GM21423 (cell line): ENCODE measurements around the gene NOXRED1.

Experiments
- ATAC-seq: cut with Tn5 transposase; IDR thresholded peaks from one replicate; pipeline ENCODE4 v1.9.1; 2021; ENCODE audit warnings: mild to moderate bottlenecking, moderate library complexity; ENCODE audit not compliant: unreplicated experiment

NOXRED1 gene

DNA sequence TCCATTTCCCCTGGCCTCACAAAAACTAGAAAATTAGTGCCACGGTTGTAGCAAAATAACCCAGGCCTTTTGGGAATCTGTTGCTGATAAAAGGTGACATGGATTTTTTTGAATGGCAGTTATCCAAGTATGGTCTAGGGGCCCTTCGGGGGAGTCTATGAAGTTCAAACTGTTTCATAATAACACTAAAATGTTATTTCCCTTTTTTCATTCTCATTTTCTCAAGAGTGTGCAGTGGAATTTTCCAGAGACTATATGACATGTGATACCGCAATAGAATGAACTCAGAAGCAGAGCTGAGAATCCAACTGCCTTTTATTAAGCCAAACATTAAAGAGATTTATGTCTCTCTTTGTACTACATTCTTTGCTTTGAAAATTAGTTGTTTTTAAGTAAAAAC, 75.6 kb downstream of the NOXRED1 start:
- ATAC-seq = no peak

DNA sequence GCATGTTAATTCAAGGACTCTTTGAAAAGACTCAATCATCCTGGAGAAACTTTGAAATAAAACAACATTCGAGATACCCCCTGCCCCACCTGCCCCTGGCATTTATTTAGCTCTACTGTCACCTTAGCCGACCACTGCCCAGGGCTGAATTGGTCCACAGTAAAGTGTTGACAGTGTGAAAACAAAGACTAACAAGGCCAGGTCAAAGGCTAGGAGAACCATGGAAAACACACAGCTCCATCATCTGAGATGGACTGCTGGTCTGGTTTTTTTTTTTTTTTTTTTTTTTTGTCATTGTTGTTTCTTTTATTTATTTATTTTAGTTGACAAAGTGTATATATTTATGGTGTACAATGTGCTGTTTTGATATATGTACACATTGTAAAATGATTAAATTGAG, 76.8 kb downstream of the NOXRED1 start:
- no peak for ATAC-seq

GRCh38 chr14:77344377-77344996, 78.8 kb downstream of the NOXRED1 start:
- no peak for ATAC-seq
